ENCODE measurements around the gene GNB2.

The GNB2 gene

DNA sequence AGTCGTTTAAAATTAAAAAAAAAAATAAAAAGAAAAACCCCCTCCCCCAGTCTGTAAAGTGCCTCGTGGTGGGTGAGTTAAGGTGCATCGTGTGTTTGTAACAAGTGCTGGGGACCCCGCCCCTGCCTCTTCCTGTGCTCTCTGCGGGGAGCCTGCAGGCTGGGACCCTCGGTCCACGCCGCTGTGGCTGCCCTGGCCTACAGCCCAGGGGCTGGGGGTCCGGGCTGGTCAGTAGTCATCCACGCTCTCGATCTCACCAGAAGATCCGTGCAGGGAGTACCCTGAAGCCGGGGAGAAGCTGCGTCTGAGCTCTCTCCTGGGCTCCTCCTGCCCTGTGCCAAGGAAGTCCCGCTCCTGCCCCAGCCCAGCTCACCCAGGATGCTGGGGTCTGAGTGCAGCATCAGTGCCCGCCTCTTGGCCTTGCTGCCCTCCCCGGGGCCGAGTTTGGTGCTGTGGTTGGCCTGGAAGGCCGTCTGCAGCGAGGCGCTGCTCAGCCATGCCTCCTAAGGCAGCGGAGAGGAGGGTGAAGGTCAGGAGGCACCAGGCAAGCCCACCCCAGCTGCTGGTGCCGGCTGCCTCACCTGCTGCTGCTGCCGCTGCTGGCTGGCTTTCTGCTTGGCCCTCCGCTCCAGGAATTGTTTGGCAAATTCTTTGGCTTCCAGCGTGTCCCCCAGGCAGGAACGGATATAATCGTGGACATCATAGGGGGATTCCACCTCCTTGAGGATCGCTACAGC lies 8.1 kb downstream of the GNB2 start:
- TF ChIP-seq, protein P1, sequence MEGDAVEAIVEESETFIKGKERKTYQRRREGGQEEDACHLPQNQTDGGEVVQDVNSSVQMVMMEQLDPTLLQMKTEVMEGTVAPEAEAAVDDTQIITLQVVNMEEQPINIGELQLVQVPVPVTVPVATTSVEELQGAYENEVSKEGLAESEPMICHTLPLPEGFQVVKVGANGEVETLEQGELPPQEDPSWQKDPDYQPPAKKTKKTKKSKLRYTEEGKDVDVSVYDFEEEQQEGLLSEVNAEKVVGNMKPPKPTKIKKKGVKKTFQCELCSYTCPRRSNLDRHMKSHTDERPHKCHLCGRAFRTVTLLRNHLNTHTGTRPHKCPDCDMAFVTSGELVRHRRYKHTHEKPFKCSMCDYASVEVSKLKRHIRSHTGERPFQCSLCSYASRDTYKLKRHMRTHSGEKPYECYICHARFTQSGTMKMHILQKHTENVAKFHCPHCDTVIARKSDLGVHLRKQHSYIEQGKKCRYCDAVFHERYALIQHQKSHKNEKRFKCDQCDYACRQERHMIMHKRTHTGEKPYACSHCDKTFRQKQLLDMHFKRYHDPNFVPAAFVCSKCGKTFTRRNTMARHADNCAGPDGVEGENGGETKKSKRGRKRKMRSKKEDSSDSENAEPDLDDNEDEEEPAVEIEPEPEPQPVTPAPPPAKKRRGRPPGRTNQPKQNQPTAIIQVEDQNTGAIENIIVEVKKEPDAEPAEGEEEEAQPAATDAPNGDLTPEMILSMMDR (conservative IDR thresholded peaks at IDR 0.05), result no peak

DNA sequence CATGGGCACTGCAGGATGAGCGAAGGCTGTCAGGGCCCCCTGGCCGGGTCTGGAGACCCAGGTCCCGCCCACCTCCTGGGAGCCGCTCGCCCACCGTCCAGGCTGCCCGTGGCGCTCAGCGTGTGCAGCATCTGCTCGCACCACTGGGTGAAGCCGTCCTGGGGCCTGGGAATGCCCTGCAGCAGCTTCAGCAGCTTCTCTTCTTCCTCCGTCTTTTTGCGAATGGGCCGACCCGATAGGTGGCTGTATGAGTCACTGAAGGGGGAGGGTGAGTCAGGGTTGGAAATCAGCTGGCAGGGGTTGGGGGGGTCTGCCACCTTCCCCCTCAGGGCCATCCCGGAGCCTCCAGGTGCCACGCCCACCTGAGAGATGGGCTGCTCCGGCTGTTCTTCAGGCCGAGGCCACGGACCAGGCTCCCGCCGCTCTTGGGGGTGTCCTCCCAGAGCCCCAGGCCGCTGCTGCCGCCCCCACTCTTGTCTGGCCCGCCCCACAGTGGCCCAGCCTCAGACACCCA lies 8.7 kb downstream of the GNB2 start:
- TF ChIP-seq, protein P1 (conservative IDR thresholded peaks at IDR 0.05), result no peak

More for the DNA sequence above, 8.1 kb downstream of the GNB2 start:
- no peak overlapping the region for H3K27ac ChIP-seq

DNA sequence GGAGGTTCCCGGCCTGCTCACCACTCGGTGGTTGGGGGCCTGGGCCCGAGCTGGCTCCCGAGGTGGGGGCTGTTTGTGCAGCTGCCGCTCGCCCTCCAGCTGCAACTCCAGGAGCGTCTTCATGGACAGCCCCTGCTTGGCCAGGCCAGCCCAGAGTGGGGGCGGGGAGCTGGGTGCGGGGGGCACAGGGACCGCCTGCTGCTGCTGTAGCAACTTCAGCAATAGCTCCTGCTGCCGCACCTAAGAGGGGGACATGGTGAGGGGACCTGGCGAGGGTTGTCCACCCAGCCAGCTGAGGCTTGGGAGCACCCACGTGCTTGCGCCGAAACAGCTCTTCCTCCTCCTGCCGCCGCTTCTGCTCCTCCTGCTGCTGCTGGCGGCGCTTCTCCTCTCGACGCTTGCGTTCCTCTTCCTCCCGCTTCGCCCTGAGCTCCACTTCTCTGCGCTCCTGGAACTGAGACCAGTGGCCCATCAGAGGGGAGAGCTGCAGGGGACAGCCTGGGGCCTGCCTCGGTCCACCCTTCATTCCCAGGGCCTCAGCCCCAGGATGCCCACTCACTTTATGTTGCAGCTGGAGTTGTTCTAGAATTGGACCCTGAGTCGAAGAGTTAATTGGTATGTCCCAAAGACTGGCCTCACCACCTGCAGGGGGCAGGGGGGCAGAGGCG lies 9.6 kb downstream of the GNB2 start:
- TF ChIP-seq, protein P1 (conservative IDR thresholded peaks at IDR 0.05), result no peak
- H3K27ac ChIP-seq, result no peak overlapping the region

More for the DNA sequence above, 8.7 kb downstream of the GNB2 start:
- no peak overlapping the region for H3K27ac ChIP-seq

DNA sequence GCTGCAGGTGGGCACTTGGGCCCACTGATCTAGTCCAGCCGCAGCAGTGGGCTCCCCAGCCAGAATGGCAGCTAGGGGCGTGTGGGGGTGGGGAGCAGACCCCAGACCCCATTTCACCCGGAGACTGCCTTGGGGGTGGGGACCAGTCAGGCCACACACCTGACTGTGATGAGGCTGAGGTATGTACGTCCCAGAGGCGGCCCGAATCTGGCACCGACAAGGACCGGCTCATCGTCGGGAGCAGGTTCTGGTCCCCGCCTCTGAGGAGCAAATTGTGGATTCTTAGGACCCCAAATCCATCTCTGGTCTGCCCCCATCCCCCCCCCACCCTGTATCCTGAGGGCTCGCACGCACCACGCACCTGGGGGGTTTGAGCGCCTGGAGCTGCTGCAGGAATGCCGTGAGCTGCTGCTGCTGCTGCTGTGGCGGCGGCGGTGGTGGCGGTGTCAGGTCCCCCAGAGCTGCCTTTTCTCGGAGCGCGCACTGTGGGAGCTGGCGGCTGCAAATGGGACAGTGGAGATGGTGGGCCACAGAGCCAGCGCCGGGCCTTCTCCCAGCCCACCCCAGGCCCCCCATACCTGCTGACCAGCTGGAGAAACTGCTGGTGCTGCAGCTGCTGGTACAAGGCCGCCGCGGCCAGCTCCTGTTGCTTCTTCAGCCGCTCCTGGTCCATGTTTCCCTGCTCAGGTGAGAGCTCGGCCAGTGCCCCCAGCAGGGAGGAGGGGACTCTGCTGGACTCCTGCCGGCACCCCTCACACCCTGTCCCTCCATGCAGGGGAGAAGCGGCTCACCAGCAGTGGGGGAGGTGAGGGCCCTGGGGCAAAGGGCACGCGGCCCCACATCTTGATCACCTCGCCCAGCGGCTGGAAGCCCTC lies 10.4 kb downstream of the GNB2 start:
- no peak overlapping the region for H3K27ac ChIP-seq
- TF ChIP-seq, protein P1 (conservative IDR thresholded peaks at IDR 0.05), result no peak

DNA sequence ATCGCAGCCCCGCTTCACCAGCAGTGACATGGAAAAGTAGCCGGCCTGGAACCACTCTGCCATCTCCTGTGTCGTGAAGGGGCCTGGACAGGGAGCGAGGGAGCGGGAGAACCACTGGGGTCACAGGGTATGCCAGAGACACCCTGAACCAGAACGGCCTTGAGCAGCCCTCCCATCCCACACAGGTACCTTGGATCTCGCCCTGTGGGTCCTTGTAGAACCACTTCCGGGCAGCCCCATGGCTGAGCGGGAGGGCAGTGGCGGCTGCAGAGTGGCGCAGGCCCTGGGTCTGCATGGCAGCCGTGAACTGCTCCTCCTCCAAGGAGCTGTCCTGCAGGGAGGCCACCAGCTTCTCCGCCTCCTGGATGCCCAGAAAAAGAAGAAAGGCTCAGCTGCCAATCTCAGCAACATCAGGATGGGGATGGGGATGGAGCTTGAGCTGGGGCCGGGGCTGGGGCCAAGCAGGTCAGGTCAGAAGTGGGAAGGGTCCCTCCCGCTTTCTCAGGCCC lies 11.0 kb downstream of the GNB2 start:
- TF ChIP-seq, protein P1 (conservative IDR thresholded peaks at IDR 0.05), result no peak
- no peak overlapping the region for H3K27ac ChIP-seq

DNA sequence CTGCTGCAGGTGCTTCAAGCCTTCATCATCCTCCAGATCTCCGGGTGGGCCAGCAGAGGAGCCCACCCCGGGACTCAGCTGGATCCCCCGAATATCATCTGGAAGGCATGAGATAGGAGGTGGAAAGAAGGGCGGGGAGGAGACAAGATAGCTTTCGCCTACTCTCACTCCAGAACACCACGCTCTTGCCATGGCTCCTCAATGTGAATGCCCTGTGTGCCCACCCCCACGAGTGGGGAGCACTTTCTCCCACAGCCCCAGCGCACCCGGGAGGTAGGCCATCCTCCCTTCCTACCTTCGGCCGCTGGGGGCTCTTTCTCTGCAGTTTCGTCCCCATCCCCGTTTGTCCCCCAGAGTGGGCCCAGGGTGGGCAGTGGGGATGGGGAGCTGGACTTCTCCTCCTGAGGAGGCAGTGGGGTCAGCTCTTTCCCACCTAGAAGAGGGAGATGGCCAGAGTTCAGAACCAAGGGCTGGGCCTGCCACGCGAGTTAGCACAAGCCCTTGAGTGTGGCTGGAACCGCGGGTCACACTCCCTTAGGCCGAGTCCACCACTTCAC lies 11.6 kb downstream of the GNB2 start:
- TF ChIP-seq, protein P1 (conservative IDR thresholded peaks at IDR 0.05), result no peak
- H3K27ac ChIP-seq, result no peak overlapping the region
